ENCODE measurements around the gene BTNL9. TPM values are rescaled to one million over a fixed set of nuclear protein-coding genes. Genes with fewer than 3 reads are reported as not detected.

Gene BTNL9
- total and polyA plus RNA-seq, 9 of the 15 experiments (the other 6 are each of a cell fraction or from before 2014, with no cell fraction given): 3.7 to 86.7 (median 29.4) TPM

DNA sequence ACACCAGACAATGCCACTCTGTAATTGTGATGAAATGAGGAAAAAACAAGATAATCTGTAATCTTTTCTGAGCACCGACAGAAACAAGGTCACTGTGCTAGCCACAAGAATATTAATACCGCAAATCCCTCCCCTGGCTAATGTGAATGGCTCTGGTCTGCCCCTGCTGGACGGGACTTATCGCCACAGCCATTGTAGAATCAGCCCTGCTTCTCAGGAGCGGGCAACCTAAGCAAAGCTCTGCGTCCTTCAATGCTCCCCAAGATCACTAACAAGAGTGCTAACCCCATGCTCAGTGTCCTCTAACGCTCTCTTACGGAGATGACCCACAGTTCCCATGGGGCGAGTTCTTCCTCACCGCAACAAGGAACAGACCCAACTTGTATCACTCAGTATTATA is 48.2 kb downstream of the BTNL9 start (continued):
- TF ChIP-seq, protein P1, sequence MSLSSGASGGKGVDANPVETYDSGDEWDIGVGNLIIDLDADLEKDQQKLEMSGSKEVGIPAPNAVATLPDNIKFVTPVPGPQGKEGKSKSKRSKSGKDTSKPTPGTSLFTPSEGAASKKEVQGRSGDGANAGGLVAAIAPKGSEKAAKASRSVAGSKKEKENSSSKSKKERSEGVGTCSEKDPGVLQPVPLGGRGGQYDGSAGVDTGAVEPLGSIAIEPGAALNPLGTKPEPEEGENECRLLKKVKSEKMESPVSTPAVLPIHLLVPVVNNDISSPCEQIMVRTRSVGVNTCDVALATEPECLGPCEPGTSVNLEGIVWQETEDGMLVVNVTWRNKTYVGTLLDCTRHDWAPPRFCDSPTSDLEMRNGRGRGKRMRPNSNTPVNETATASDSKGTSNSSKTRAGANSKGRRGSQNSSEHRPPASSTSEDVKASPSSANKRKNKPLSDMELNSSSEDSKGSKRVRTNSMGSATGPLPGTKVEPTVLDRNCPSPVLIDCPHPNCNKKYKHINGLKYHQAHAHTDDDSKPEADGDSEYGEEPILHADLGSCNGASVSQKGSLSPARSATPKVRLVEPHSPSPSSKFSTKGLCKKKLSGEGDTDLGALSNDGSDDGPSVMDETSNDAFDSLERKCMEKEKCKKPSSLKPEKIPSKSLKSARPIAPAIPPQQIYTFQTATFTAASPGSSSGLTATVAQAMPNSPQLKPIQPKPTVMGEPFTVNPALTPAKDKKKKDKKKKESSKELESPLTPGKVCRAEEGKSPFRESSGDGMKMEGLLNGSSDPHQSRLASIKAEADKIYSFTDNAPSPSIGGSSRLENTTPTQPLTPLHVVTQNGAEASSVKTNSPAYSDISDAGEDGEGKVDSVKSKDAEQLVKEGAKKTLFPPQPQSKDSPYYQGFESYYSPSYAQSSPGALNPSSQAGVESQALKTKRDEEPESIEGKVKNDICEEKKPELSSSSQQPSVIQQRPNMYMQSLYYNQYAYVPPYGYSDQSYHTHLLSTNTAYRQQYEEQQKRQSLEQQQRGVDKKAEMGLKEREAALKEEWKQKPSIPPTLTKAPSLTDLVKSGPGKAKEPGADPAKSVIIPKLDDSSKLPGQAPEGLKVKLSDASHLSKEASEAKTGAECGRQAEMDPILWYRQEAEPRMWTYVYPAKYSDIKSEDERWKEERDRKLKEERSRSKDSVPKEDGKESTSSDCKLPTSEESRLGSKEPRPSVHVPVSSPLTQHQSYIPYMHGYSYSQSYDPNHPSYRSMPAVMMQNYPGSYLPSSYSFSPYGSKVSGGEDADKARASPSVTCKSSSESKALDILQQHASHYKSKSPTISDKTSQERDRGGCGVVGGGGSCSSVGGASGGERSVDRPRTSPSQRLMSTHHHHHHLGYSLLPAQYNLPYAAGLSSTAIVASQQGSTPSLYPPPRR (CRISPR knock-in tag; IDR thresholded peaks at IDR 0.05; ENCODE audit: borderline replicate concordance): no peak
- TF ChIP-seq, protein P2, sequence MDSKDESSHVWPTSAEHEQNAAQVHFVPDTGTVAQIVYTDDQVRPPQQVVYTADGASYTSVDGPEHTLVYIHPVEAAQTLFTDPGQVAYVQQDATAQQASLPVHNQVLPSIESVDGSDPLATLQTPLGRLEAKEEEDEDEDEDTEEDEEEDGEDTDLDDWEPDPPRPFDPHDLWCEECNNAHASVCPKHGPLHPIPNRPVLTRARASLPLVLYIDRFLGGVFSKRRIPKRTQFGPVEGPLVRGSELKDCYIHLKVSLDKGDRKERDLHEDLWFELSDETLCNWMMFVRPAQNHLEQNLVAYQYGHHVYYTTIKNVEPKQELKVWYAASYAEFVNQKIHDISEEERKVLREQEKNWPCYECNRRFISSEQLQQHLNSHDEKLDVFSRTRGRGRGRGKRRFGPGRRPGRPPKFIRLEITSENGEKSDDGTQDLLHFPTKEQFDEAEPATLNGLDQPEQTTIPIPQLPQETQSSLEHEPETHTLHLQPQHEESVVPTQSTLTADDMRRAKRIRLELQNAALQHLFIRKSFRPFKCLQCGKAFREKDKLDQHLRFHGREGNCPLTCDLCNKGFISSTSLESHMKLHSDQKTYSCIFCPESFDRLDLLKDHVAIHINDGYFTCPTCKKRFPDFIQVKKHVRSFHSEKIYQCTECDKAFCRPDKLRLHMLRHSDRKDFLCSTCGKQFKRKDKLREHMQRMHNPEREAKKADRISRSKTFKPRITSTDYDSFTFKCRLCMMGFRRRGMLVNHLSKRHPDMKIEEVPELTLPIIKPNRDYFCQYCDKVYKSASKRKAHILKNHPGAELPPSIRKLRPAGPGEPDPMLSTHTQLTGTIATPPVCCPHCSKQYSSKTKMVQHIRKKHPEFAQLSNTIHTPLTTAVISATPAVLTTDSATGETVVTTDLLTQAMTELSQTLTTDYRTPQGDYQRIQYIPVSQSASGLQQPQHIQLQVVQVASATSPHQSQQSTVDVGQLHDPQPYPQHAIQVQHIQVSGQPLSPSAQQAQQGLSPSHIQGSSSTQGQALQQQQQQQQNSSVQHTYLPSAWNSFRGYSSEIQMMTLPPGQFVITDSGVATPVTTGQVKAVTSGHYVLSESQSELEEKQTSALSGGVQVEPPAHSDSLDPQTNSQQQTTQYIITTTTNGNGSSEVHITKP (IDR thresholded peaks at IDR 0.05; ENCODE audit: partially characterized antibody): no peak
- TF ChIP-seq SMAD3 (CRISPR knock-in tag; conservative IDR thresholded peaks at IDR 0.05) (no peak), HCFC1 (IDR thresholded peaks at IDR 0.05; ENCODE audit: low read depth, low read length) (no peak), POLR2AphosphoS2 (IDR thresholded peaks at IDR 0.05; ENCODE audit: low read length) (no peak), RAD21 (CRISPR knock-in tag; conservative IDR thresholded peaks at IDR 0.05 in 1 of 2, IDR thresholded peaks at IDR 0.05 in 1 of 2) (peak; percentile 28 to 60; a peak in 2 of 4 replicates), CC2D1A (IDR thresholded peaks at IDR 0.05) (0 out of 2 replicates have a peak, but pooled peaks have one; percentile 24), MCM7 (IDR thresholded peaks at IDR 0.05) (no peak), CTBP1 (IDR thresholded peaks at IDR 0.05; ENCODE audit: borderline replicate concordance) (peak; percentile 25; the same call in 1 of the 2 replicates), BRCA1 (IDR thresholded peaks at IDR 0.05) (no peak), BRCA1 (CRISPR knock-in tag; IDR thresholded peaks at IDR 0.05) (no peak)
